ENCODE results near the gene SEMA3C.

Gene SEMA3C

GRCh38 chr7:80860554-80860953, 58.3 kb downstream of the SEMA3C start:
- Histone ChIP-seq H3K4me1 (no peaks in the 10 kb centered on the region), H3K27me3 (ENCODE audit: control insufficient read depth, insufficient read depth, low read length) (no peaks in the 10 kb centered on the region), H3K36me3 (ENCODE audit: control insufficient read depth, insufficient read depth, low read length) (no peaks in the 10 kb centered on the region), H3K4me2 (ENCODE audit: low read length) (no peak overlapping the region), H3K9ac (no peak overlapping the region), H2AFZ (no peak overlapping the region), H3K27ac (no peak overlapping the region), H3K4me3 (ENCODE audit: low read depth, low read length) (no peak overlapping the region), H3K79me2 (no peaks in the 10 kb centered on the region), H3K9me3 (ENCODE audit: control insufficient read depth, low read length) (no peaks in the 10 kb centered on the region)
- no peak for TF ChIP-seq CTCF (IDR thresholded peaks at IDR 0.05)

GRCh38 chr7:80859272-80859970, 59.4 kb downstream of the SEMA3C start:
- no peak overlapping the region for H2AFZ ChIP-seq
- no peaks in the 10 kb centered on the region for H3K36me3 ChIP-seq (ENCODE audit: control insufficient read depth, insufficient read depth, low read length)
- TF ChIP-seq CTCF (IDR thresholded peaks at IDR 0.05) = no peak
- H3K79me2 ChIP-seq = no peaks in the 10 kb centered on the region
- H3K9ac ChIP-seq = no peak overlapping the region
- no peaks in the 10 kb centered on the region for H3K27me3 ChIP-seq (ENCODE audit: control insufficient read depth, insufficient read depth, low read length)
- H3K27ac ChIP-seq = no peak overlapping the region
- H3K9me3 ChIP-seq (ENCODE audit: control insufficient read depth, low read length) = no peaks in the 10 kb centered on the region
- H3K4me3 ChIP-seq (ENCODE audit: low read depth, low read length) = no peak overlapping the region
- no peak overlapping the region for H3K4me2 ChIP-seq (ENCODE audit: low read length)
- H3K4me1 ChIP-seq = no peaks in the 10 kb centered on the region

GRCh38 chr7:80858141-80858903, 60.5 kb downstream of the SEMA3C start:
- H2AFZ ChIP-seq = no peak overlapping the region
- H3K27ac ChIP-seq = no peak overlapping the region
- no peak overlapping the region for H3K9ac ChIP-seq
- H3K4me1 ChIP-seq = no peaks in the 10 kb centered on the region
- H3K79me2 ChIP-seq = no peaks in the 10 kb centered on the region
- H3K27me3 ChIP-seq (ENCODE audit: control insufficient read depth, insufficient read depth, low read length) = no peaks in the 10 kb centered on the region
- no peak overlapping the region for H3K4me2 ChIP-seq (ENCODE audit: low read length)
- TF ChIP-seq CTCF (IDR thresholded peaks at IDR 0.05) = no peak
- no peaks in the 10 kb centered on the region for H3K9me3 ChIP-seq (ENCODE audit: control insufficient read depth, low read length)
- no peaks in the 10 kb centered on the region for H3K36me3 ChIP-seq (ENCODE audit: control insufficient read depth, insufficient read depth, low read length)
- no peak overlapping the region for H3K4me3 ChIP-seq (ENCODE audit: low read depth, low read length)

- Histone ChIP-seq H2AFZ (no peak overlapping the region), H3K36me3 (ENCODE audit: control insufficient read depth, insufficient read depth, low read length) (no peaks in the 10 kb centered on the region), H3K4me3 (ENCODE audit: low read depth, low read length) (no peak overlapping the region), H3K27me3 (ENCODE audit: control insufficient read depth, insufficient read depth, low read length) (no peaks in the 10 kb centered on the region), H3K27ac (no peak overlapping the region), H3K79me2 (no peaks in the 10 kb centered on the region), H3K9ac (no peak overlapping the region), H3K9me3 (ENCODE audit: control insufficient read depth, low read length) (no peaks in the 10 kb centered on the region), H3K4me2 (ENCODE audit: low read length) (no peak overlapping the region), H3K4me1 (no peaks in the 10 kb centered on the region)
- TF ChIP-seq CTCF (IDR thresholded peaks at IDR 0.05) = no peak
These were observed 62.1 kb downstream of the SEMA3C start for GRCh38 chr7:80856769-80857168.

All from parathyroid adenoma (tissue), 2 donors.